Cardiac muscle cell (in vitro differentiated cells and primary cell): ENCODE data around the gene ZFAND3. TPM values are rescaled to one million over a fixed set of nuclear protein-coding genes. Genes with fewer than 3 reads are reported as not detected.

Source experiments
- DNase-seq, 2 donors: peaks; one replicate each; pipeline versions ENCODE4 v3.0.0 to v3.0.0-alpha.2; 2010 to 2017; ENCODE audit warnings: low read depth in 1 of 2, low spot score in 1 of 2
- H3K27ac ChIP-seq: fragments of 200-600 bp; sonication (generic); 2 replicates; pipeline ENCODE4 v1.5.1; 2016
- H3K27me3 ChIP-seq: fragments of 200-600 bp; sonication (generic); 2 replicates; pipeline ENCODE4 v1.6.0; 2016; ENCODE audit warnings: control low read depth
- H3K36me3 ChIP-seq: fragments of 200-600 bp; sonication (generic); 2 replicates; pipeline ENCODE4 v1.5.1; 2016; ENCODE audit warnings: control low read depth
- H3K4me1 ChIP-seq: fragments of 200-600 bp; sonication (generic); 2 replicates; pipeline ENCODE4 v1.8.1; 2017; ENCODE audit warnings: low read depth, mild to moderate bottlenecking, mixed run types
- H3K4me3 ChIP-seq: fragments of 200-600 bp; sonication (generic); 2 replicates; pipeline ENCODE4 v1.5.1; 2016; ENCODE audit warnings: mild to moderate bottlenecking
- H3K9me3 ChIP-seq: fragments of 200-600 bp; sonication (generic); 2 replicates; pipeline ENCODE4 v1.5.1; 2017; ENCODE audit warnings: low read depth, mild to moderate bottlenecking, control low read depth
- CTCF ChIP-seq: IDR thresholded peaks from 2 replicates; pipeline ENCODE4 v1.5.1; 2012; ENCODE audit warnings: low read depth, mild to moderate bottlenecking, low read length
- polyA plus RNA-seq: library from polyadenylated mRNA; unstranded; fragments of >200 nt; fragmentation: Nextera tagmentation; extraction: Ambion mirVana; gene quantifications from 2 replicates; pipeline ENCODE4 v1.2.1, GENCODE V29; 2016
- total RNA-seq: library from RNA; depleted of rRNA; stranded (reverse); fragments of >200 nt; gene quantifications from 2 replicates; pipeline ENCODE4 v1.2.3, GENCODE V29; 2016

The ZFAND3 gene
- total and polyA plus RNA-seq, 2 experiments from 2014 or later: 49.9 to 68.0 TPM

GRCh38 chr6:37824170-37824569 is 4.6 kb downstream of the ZFAND3 start:
- H3K9me3 ChIP-seq: no peaks in the 10 kb centered on the region
- no peak overlapping the region for H3K27ac ChIP-seq
- no peak overlapping the region for H3K4me3 ChIP-seq
- no peak for DNase-seq
- H3K4me1 ChIP-seq: peaks cover 39% of the 10 kb centered on the region
- no peak for TF ChIP-seq CTCF
- H3K36me3 ChIP-seq: no peaks in the 10 kb centered on the region
- no peaks in the 10 kb centered on the region for H3K27me3 ChIP-seq

- TF ChIP-seq CTCF: no peak
- Histone ChIP-seq H3K4me1 (peaks cover 49% of the 10 kb centered on the region), H3K27me3 (no peaks in the 10 kb centered on the region), H3K9me3 (no peaks in the 10 kb centered on the region), H3K36me3 (no peaks in the 10 kb centered on the region), H3K4me3 (no peak overlapping the region), H3K27ac (no peak overlapping the region)
- peak in 1 of 2 donors; percentile 43 for DNase-seq
Measured at GRCh38 chr6:37826188-37826587, 6.7 kb downstream of the ZFAND3 start.

- Histone ChIP-seq H3K9me3 (no peaks in the 10 kb centered on the region), H3K4me3 (no peak overlapping the region)
- TF ChIP-seq CTCF: no peak
Measured at GRCh38 chr6:37826993-37827392, 7.5 kb downstream of the ZFAND3 start.

GRCh38 chr6:37827603-37828265 is 8.2 kb downstream of the ZFAND3 start:
- Histone ChIP-seq H3K9me3 (no peaks in the 10 kb centered on the region), H3K4me3 (no peak overlapping the region), H3K27ac (peak overlapping the region; percentile 53), H3K4me1 (peaks cover 35% of the 10 kb centered on the region), H3K27me3 (no peaks in the 10 kb centered on the region), H3K36me3 (no peaks in the 10 kb centered on the region)
- peak in 1 of 2 donors; percentile 38 for DNase-seq
- TF ChIP-seq CTCF: no peak

More at GRCh38 chr6:37826993-37827392, 7.5 kb downstream of the ZFAND3 start:
- Histone ChIP-seq H3K4me1 (peaks cover 42% of the 10 kb centered on the region), H3K27ac (peak overlapping the region; percentile 16), H3K36me3 (no peaks in the 10 kb centered on the region), H3K27me3 (no peaks in the 10 kb centered on the region)
- DNase-seq: no peak

GRCh38 chr6:37830225-37830624 is 10.7 kb downstream of the ZFAND3 start:
- H3K27ac ChIP-seq: no peak overlapping the region
- no peaks in the 10 kb centered on the region for H3K36me3 ChIP-seq
- H3K27me3 ChIP-seq: no peaks in the 10 kb centered on the region
- H3K9me3 ChIP-seq: no peaks in the 10 kb centered on the region
- no peak for DNase-seq
- H3K4me1 ChIP-seq: peaks cover 27% of the 10 kb centered on the region
- no peak overlapping the region for H3K4me3 ChIP-seq
- no peak for TF ChIP-seq CTCF

- TF ChIP-seq CTCF: no peak
- no peak overlapping the region for H3K27ac ChIP-seq
- no peak for DNase-seq
Measured at GRCh38 chr6:37831457-37831856, 11.9 kb downstream of the ZFAND3 start.

More at GRCh38 chr6:37831457-37831856, 11.9 kb downstream of the ZFAND3 start:
- H3K4me1 ChIP-seq: peaks cover 27% of the 10 kb centered on the region
- H3K36me3 ChIP-seq: no peaks in the 10 kb centered on the region
- H3K9me3 ChIP-seq: no peaks in the 10 kb centered on the region
- H3K4me3 ChIP-seq: no peak overlapping the region
- H3K27me3 ChIP-seq: no peaks in the 10 kb centered on the region
